GM04503 (cell line): ENCODE data around the gene CYP24A1.

Experiments used
- DNase-seq: peaks from one replicate; pipeline ENCODE4 v3.0.0-alpha.2; 2012; ENCODE audit warnings: low read depth

Gene CYP24A1

GRCh38 chr20:54174457-54175175, 830 bp upstream of the CYP24A1 start:
- DNase-seq, result no peak

- no peak for DNase-seq
Measured at GRCh38 chr20:54172856-54173652, 732 bp downstream of the CYP24A1 start.

- DNase-seq, result no peak
Measured at GRCh38 chr20:54172532-54172855, 1.3 kb downstream of the CYP24A1 start.

DNA sequence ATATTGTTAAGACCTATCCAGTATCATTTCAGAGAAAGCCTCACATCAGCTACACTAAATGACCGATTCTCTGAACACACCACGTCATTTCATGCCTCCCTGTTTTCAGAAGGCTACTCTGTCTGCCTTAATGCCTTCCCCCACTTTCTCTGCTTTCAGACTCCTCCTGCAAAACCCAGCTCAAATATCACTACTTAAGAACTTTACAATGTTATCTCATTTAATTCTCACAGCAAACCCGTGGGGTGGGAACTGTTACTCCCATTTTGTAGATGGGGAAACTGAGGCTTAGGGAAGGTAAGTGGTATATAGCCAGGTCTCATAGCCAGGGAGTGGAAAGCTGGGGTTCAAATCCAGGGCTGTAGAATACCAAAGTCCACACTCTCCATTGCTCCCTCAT, 2.8 kb downstream of the CYP24A1 start:
- DNase-seq, result no peak

GRCh38 chr20:54170026-54170471, 3.7 kb downstream of the CYP24A1 start:
- no peak for DNase-seq

DNA sequence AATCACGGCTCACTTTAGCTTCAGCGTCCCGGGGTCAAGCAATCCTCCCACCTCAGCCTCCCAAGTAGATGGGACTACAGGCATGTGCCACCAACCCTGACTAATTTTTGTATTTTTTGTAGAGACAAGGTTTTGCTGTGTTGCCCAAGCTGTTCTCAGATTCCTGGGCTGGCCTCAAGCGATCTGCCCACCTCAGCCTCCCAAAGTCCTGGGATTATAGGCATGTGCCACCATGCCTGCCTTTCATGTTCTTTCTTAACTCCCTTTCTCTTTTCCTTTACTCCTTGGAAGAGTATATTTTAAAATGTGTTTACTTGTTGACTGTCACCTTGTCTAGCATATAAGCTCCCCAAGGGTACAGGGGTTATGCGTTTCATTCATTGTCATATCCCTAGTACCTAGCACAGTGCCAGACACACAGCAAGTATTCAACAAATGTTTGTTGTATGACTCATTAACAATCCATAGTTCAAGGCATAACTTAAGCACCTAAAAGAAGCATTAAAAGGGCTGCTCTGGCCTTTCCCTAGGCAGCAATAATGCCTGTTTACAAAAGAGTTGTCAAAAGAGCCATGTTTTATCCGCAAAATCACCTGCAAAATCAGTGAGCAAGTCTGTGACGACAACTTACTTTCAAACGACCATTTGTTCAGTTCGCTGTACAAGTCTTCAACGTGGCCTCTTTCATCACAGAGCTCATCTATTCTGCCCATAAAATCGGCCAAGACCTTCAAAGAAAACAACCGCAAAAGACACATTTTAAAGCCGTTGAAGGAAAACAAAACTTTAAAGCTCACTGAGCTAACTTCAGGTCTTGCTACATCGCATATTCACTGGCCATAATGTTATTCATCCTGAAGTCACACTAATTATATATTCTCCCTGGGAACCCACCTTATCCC, 4.6 kb downstream of the CYP24A1 start:
- no peak for DNase-seq

GRCh38 chr20:54167909-54168872, 5.6 kb downstream of the CYP24A1 start:
- no peak for DNase-seq

- DNase-seq, result no peak
Measured at GRCh38 chr20:54166987-54167662, 6.7 kb downstream of the CYP24A1 start.

DNA sequence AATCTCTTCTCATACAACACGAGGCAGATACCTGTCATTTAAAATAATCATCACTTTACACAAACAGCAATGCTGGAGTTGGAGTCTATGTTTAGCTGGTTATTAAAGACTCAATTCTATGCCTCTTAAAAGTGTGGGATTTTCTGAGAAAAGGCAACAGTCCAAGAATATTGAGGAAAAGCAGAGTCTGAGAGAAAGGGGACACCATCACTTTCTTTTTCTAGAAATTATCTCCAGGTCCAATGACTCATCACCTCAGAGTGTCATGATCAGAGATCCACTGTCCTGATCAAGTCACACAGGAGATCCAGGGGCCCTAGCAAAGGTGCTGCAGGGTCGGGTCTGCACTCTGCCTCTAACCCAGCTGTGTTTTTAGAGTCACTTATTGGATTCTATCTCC, 8.0 kb downstream of the CYP24A1 start:
- DNase-seq, result no peak

GRCh38 chr20:54165014-54165413, 8.8 kb downstream of the CYP24A1 start:
- DNase-seq, result no peak

- no peak for DNase-seq
Measured at GRCh38 chr20:54163402-54163801, 10.4 kb downstream of the CYP24A1 start.

GRCh38 chr20:54162378-54163009, 11.3 kb downstream of the CYP24A1 start:
- no peak for DNase-seq

DNA sequence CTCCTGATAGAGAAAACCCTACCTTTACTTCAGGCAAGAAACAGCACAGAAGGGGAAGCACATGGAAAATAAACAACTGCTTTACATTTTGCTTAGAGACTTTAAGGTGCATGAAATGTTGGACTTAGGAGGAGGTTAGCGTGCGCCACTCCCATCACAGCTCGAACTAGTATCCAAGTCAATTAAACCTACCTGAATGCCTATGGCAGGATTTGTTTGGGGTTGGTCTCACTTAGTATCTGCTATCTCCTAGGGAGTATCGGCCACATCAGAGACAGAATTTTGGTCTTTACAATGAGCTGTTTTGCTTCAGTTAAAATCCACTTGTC, 12.0 kb downstream of the CYP24A1 start:
- no peak for DNase-seq

DNA sequence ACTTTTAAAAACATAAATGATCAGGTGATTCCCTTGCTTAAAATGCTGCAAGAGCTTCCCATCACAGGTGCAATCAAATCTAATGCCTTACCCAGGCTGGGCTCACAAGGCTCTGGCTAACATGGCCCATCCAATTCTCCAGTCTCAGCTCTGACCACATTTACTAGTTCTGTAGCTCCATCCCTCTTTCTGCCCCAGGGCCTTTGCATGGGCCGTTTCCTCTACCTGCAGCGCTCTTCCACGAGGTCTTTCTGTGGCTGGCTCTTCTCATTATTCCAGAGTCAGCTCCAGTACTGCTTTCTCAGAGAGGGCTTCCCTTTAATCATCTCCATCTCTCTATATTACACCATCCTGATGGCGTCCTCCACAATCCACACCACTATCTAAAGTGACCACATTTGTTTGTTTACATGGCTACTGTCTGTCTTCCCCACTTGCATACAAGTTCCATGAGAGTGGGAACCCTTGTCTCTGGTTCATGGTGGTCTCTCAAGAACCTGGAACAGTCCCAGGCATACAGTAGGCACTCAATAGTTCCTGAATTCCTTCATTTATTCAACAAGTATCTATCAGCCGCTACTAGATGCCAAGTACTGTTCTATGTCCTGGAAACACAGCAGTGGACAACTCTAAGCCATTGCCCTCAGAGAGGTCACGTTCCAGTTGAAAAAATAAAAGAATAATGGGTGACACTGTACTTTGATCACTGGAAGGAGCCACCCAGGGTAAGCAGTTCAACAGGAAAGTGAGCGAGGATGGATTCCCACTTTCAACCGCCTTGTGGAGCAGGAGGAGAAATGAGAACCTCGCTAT, 12.6 kb downstream of the CYP24A1 start:
- DNase-seq, result no peak

DNA sequence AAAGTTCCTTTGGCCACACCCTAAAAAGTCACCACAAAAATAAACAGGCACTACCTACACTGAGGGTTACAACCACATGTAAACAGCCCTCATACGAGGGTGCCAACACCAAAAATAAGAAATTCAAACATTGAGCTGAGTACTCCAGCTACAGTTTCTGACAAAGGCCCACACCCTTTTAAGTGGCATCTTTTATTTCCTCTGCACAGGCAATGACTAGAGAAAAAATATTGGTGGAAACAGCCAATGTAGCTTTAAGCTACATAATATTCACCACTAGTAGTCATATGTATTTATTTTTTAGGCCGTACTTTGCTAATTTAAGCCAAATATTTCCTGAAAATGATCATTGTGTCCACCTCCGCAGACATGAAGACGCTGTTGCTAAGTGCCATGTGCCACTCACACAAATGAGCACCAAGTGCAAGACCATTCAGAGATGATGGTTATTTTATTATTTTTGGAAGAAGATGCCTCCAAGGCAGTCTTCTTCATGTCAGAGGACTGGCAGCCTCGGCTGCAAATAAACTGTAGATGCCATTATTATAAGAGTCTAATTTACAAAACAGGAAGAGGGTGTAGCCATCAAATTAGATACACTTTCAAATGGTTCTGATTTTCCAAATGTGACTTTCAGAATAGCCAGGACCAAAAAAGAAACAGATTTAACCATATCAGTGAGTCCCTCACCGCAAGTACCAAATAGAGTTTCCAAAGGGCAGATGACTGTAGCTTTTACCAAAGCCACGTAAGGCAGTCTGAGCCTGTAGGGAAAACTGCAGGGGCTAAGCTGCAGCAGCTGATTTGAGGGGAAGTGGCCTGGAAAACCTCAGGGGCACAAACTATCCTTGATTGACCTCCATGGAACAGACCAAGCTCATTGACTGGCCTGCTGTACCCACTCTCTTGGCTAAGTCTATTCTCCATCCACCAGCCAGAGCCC, 13.4 kb downstream of the CYP24A1 start:
- no peak for DNase-seq

- DNase-seq, result no peak
Measured at GRCh38 chr20:54158856-54159418, 14.8 kb downstream of the CYP24A1 start.

DNA sequence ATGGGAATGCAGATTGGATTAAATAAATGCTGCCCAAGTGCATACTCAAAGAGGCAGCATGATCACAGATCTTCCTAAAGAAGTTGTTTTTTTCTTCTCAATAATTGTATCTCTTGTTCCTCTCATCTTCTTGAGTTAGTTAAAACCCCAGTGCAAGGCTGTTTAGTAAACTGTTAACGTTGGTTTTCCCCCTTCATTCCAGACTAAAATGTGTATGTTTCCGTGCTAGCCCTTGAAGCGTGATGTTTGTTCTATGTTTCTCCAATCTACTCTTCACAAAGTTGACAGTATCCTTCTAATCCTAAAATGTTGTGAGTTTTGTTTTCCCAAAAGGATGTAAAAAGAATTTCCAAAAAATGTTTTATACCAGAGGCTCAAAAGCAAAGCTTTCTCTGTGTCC, 15.6 kb downstream of the CYP24A1 start:
- DNase-seq, result no peak
